ENCODE data around the gene RALGAPA1.

DNA sequence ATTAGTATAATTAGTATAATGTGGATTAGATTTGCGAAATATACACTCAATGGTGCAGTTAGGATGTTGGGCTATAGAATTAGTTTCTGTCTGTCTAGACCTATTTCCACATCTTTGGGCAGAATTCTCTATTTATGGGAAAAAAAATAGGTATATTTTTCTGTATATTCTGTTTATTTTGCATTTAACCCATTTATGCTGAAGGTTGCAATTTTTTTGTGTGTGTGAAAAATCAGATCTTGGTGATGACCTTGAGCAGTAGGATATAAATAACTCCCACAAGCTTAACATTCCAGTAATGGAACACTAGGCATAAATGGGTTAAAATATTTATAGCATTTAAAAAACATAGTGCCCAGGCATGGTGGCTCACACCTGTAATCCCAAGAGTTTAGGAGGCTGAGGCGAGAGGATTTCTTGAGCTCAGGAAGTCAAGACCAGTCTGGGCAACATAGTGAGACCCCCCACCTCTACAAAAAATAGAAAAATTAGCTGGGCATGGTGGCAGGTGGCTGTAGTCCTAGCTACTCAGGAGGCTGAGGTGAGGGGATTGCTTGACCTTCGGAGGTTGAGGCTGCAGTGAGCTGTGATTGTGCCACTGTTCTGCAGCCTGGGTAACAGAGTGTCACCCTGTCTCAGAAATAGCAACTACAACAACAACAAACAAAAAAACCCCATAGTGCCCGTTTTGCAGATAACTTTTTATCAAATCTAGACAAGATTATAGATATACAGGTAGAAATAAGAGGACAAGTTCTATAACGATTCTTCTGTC is 26.3 kb upstream of the RALGAPA1 start:
- TF ChIP-seq, protein P1, sequence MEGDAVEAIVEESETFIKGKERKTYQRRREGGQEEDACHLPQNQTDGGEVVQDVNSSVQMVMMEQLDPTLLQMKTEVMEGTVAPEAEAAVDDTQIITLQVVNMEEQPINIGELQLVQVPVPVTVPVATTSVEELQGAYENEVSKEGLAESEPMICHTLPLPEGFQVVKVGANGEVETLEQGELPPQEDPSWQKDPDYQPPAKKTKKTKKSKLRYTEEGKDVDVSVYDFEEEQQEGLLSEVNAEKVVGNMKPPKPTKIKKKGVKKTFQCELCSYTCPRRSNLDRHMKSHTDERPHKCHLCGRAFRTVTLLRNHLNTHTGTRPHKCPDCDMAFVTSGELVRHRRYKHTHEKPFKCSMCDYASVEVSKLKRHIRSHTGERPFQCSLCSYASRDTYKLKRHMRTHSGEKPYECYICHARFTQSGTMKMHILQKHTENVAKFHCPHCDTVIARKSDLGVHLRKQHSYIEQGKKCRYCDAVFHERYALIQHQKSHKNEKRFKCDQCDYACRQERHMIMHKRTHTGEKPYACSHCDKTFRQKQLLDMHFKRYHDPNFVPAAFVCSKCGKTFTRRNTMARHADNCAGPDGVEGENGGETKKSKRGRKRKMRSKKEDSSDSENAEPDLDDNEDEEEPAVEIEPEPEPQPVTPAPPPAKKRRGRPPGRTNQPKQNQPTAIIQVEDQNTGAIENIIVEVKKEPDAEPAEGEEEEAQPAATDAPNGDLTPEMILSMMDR (IDR thresholded peaks at IDR 0.05): no peak
- TF ChIP-seq POLR2A (IDR thresholded peaks at IDR 0.05) (no peak), EP300 (IDR thresholded peaks at IDR 0.05) (no peak), POLR2AphosphoS5 (IDR thresholded peaks at IDR 0.05) (no peak)

All from upper lobe of left lung (tissue), 4 donors.